ENCODE results near the gene ARRDC1.
A peak's percentile ranks its signal among the peaks of the same experiment; 100 is the strongest.
"Not testable (repeated sequence)": the region's sequence is repeated elsewhere in the genome, so short reads cannot be mapped to it uniquely, and the experiment has no call there.

Gene ARRDC1

GRCh38 chr9:137586854-137587253 is 18.6 kb upstream of the ARRDC1 start:
- no peak for DNase-seq

- no peak for DNase-seq
Observed at GRCh38 chr9:137588311-137588710, 17.2 kb upstream of the ARRDC1 start.

GRCh38 chr9:137588891-137589290 is 16.6 kb upstream of the ARRDC1 start:
- DNase-seq = no peak

- no peak for DNase-seq
Observed at GRCh38 chr9:137589441-137590122, 15.9 kb upstream of the ARRDC1 start.

GRCh38 chr9:137590123-137590468 is 15.4 kb upstream of the ARRDC1 start:
- DNase-seq = no peak

- peak; percentile 88 to 89 for DNase-seq
Observed at GRCh38 chr9:137590469-137591383, 14.8 kb upstream of the ARRDC1 start, which contains the start of gene ZMYND19. ZMYND19 (minus strand) TSS chr9:137590512; CDS start chr9:137590263, 249 bp downstream.

GRCh38 chr9:137592767-137593166 is 12.7 kb upstream of the ARRDC1 start:
- no peak for DNase-seq

GRCh38 chr9:137593176-137593575 is 12.3 kb upstream of the ARRDC1 start:
- no peak for DNase-seq

- not testable (repeated sequence) for DNase-seq
Observed at GRCh38 chr9:137596577-137596976, 8.9 kb upstream of the ARRDC1 start.

- DNase-seq = no peak
Observed at GRCh38 chr9:137598943-137599342, 6.5 kb upstream of the ARRDC1 start.

- no peak for DNase-seq
Observed at GRCh38 chr9:137602661-137603060, 2.8 kb upstream of the ARRDC1 start.

- no peak for DNase-seq
Observed at GRCh38 chr9:137603879-137604278, 1.6 kb upstream of the ARRDC1 start.

- no peak for DNase-seq
Observed at GRCh38 chr9:137604345-137605086, 970 bp upstream of the ARRDC1 start.

GRCh38 chr9:137606005-137606621 is 627 bp downstream of the ARRDC1 start:
- no peak for DNase-seq

GRCh38 chr9:137606734-137607138 is 1.2 kb downstream of the ARRDC1 start:
- DNase-seq = no peak

- no peak for DNase-seq
Observed at GRCh38 chr9:137607141-137607857, 1.8 kb downstream of the ARRDC1 start.

- DNase-seq = no peak
Observed at GRCh38 chr9:137610944-137611343, 5.5 kb downstream of the ARRDC1 start.

- no peak for DNase-seq
Observed at GRCh38 chr9:137611623-137612609, 6.4 kb downstream of the ARRDC1 start.

- DNase-seq = no peak
Observed at GRCh38 chr9:137612741-137613142, 7.3 kb downstream of the ARRDC1 start.

- DNase-seq = no peak
Observed at GRCh38 chr9:137613259-137613658, 7.8 kb downstream of the ARRDC1 start.
